H1 (cell line): ENCODE results near the gene DLK2. TPM values are rescaled to one million over a fixed set of nuclear protein-coding genes. Genes with fewer than 3 reads are reported as not detected.

Experiments used
- BACH1 ChIP-seq: IDR thresholded peaks from 2 replicates; pipeline ENCODE4 v1.6.1; 2012; ENCODE audit warnings: low read length, improper control_type of control experiment
- BCL11A ChIP-seq, 2 experiments: IDR thresholded peaks; one replicate each; pipeline ENCODE4 v1.6.1; 2011; ENCODE audit warnings: low read depth in 2 of 2, low read length in 2 of 2, mild to moderate bottlenecking in 2 of 2
- CHD7 ChIP-seq: fragments of 300-600 bp; sonication (generic); IDR thresholded peaks from 2 replicates; pipeline ENCODE4 v1.7.1; 2012; ENCODE audit warnings: low read length, moderate library complexity, mild to moderate bottlenecking, inconsistent platforms; ENCODE audit not compliant: insufficient replicate concordance
- EP300 ChIP-seq, 2 experiments: IDR thresholded peaks; 1 replicate in 1 of 2; 2 replicates in 1 of 2; pipeline ENCODE4 v1.6.1; 2011 to 2012; ENCODE audit warnings: low read depth in 2 of 2, low read length in 2 of 2, mild to moderate bottlenecking in 2 of 2, borderline replicate concordance in 1 of 2, inconsistent platforms in 1 of 2, moderate library complexity in 1 of 2
- HDAC2 ChIP-seq, 2 experiments: fragments of 300-600 bp in 1 of 2; sonication (generic) in 1 of 2; IDR thresholded peaks; 2 replicates each; pipeline ENCODE4 v1.6.1; 2011 to 2012; ENCODE audit warnings: low read depth in 2 of 2, low read length in 2 of 2, mild to moderate bottlenecking in 2 of 2, moderate library complexity in 2 of 2, borderline replicate concordance in 1 of 2, inconsistent platforms in 1 of 2
- JUND ChIP-seq: IDR thresholded peaks from 2 replicates; pipeline ENCODE4 v1.6.1; 2011; ENCODE audit warnings: mild to moderate bottlenecking, improper control_type of control experiment, low read length
- POLR2AphosphoS5 ChIP-seq: IDR thresholded peaks from 2 replicates; pipeline ENCODE4 v1.6.1; 2011; ENCODE audit warnings: low read depth, low read length
- SP2 ChIP-seq: IDR thresholded peaks from 2 replicates; pipeline ENCODE4 v1.6.1; 2012; ENCODE audit warnings: mild to moderate bottlenecking, low read length, inconsistent platforms
- polyA plus RNA-seq, 7 experiments: library from polyadenylated mRNA; depleted of rRNA in 3 of 7; stranded (reverse) in 5 of 7; unstranded in 2 of 7; fragments of >200 nt in 5 of 7; fragments of 200-250 nt in 2 of 7; gene quantifications; 1 replicate in 5 of 7; 2 replicates in 1 of 7; 4 replicates in 1 of 7; pipeline versions ENCODE4 v1.2.1 to v1.2.3, GENCODE V29; 2011 to 2013; ENCODE audit warnings: missing spikeins in 2 of 7, mixed read lengths in 2 of 7
- total RNA-seq: library from RNA; stranded (reverse); fragmentation: NEBNext Ultra II Directional; extraction: Animal tissue kit (Norgen Biotek cat#: 25700); gene quantifications from 2 replicates; pipeline ENCODE4 v1.2.1, GENCODE V29; 2021
- TF ChIP-seq, protein P1 (sequence below), 3 experiments: IDR thresholded peaks; 1 replicate in 2 of 3; 2 replicates in 1 of 3; pipeline versions ENCODE4 v1.5.1 to v1.6.1; 2011; ENCODE audit warnings: low read length in 3 of 3, mild to moderate bottlenecking in 3 of 3, inconsistent platforms in 2 of 3, low read depth in 1 of 3, moderate library complexity in 1 of 3; ENCODE audit not compliant: insufficient read depth in 1 of 3; ENCODE audit errors: control extremely low read depth in 1 of 3

Gene DLK2
- total and polyA plus RNA-seq, 2 of the 8 experiments (the other 6 are each of a cell fraction or from before 2014, with no cell fraction given): 0.37 to 0.80 TPM

GRCh38 chr6:43452896-43453295 lies 2.5 kb downstream of the DLK2 start (continued):
- TF ChIP-seq CHD7: no peak
- no peak for TF ChIP-seq HDAC2 (IDR thresholded peaks at IDR 0.05; ENCODE audit: borderline replicate concordance in 1 of 2, low read depth in 2 of 2, low read length in 2 of 2)
- no peak for TF ChIP-seq BCL11A (IDR thresholded peaks at IDR 0.05; ENCODE audit: low read depth in 2 of 2, low read length in 2 of 2)
- no peak for TF ChIP-seq POLR2AphosphoS5
- TF ChIP-seq EP300 (IDR thresholded peaks at IDR 0.05; ENCODE audit: borderline replicate concordance in 1 of 2, low read depth in 2 of 2, low read length in 2 of 2): no peak
- TF ChIP-seq SP2: no peak
- no peak for TF ChIP-seq JUND
- TF ChIP-seq BACH1: no peak
- TF ChIP-seq, protein P1, sequence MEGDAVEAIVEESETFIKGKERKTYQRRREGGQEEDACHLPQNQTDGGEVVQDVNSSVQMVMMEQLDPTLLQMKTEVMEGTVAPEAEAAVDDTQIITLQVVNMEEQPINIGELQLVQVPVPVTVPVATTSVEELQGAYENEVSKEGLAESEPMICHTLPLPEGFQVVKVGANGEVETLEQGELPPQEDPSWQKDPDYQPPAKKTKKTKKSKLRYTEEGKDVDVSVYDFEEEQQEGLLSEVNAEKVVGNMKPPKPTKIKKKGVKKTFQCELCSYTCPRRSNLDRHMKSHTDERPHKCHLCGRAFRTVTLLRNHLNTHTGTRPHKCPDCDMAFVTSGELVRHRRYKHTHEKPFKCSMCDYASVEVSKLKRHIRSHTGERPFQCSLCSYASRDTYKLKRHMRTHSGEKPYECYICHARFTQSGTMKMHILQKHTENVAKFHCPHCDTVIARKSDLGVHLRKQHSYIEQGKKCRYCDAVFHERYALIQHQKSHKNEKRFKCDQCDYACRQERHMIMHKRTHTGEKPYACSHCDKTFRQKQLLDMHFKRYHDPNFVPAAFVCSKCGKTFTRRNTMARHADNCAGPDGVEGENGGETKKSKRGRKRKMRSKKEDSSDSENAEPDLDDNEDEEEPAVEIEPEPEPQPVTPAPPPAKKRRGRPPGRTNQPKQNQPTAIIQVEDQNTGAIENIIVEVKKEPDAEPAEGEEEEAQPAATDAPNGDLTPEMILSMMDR (IDR thresholded peaks at IDR 0.05; ENCODE audit: control extremely low read depth in 1 of 3, insufficient read depth in 1 of 3, low read depth in 1 of 3, low read length in 3 of 3): no peak
